HL-60 (cell line): ENCODE measurements around the gene WDR47.

Experiments
- CTCF ChIP-seq: IDR thresholded peaks from one replicate; pipeline ENCODE4 v1.5.1; 2011; ENCODE audit warnings: low read length, control low read depth, inconsistent platforms; ENCODE audit not compliant: insufficient read depth
- GABPA ChIP-seq: IDR thresholded peaks from 2 replicates; pipeline ENCODE4 v1.6.1; 2012; ENCODE audit warnings: low read depth
- POLR2AphosphoS5 ChIP-seq: IDR thresholded peaks from 2 replicates; pipeline ENCODE4 v1.6.1; 2012; ENCODE audit warnings: low read depth
- SPI1 ChIP-seq: IDR thresholded peaks from 2 replicates; pipeline ENCODE4 v1.6.1; 2012; ENCODE audit warnings: low read depth, mild to moderate bottlenecking, borderline replicate concordance

DNA sequence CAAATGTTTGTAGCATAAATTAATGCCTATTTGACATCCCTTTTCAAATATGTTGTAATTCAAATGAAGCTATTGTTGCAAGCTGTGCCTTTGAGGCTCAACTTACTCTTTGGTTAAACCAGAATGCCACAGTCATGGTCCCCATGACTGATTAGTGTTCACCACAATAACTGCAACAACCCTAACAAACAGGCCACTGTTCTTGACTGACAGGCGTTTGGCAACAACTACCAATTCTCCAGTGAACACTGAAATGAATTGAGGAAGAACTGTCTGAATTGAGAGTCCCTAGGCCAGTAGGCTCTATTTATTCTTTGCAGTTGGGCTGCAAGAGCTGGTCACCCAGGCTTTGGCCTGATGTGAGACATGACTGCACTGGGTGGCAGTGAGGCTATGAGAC is 42.0 kb upstream of the WDR47 start:
- TF ChIP-seq GABPA (no peak), CTCF (no peak), SPI1 (no peak), POLR2AphosphoS5 (no peak)
